Tibial nerve (tissue), 4 donors: ENCODE results near the gene NEGR1. TPM values are rescaled to one million over a fixed set of nuclear protein-coding genes. Genes with fewer than 3 reads are reported as not detected.

Experiments
- DNase-seq, 2 donors: peaks; one replicate each; pipeline ENCODE4 v3.0.0-alpha.2; 2019; ENCODE audit warnings: low spot score in 2 of 2
- H3K27ac ChIP-seq, 4 donors: fragments of 200-600 bp; sonication (generic) in 3 of 4; one replicate each; pipeline ENCODE4 v1.5.1; 2017 to 2019; ENCODE audit warnings: mild to moderate bottlenecking in 1 of 4
- H3K27me3 ChIP-seq, 2 donors: fragments of 200-600 bp; sonication (generic) in 1 of 2; one replicate each; pipeline versions ENCODE4 v1.5.1 to v1.6.0; 2017 to 2019
- H3K36me3 ChIP-seq, 3 donors: fragments of 200-600 bp; sonication (generic); one replicate each; pipeline ENCODE4 v1.5.1; 2018 to 2019
- H3K4me1 ChIP-seq, 4 donors: fragments of 200-600 bp; sonication (generic) in 3 of 4; one replicate each; pipeline ENCODE4 v1.5.1; 2017 to 2019
- H3K4me3 ChIP-seq, 4 donors: fragments of 200-600 bp; sonication (generic) in 3 of 4; one replicate each; pipeline ENCODE4 v1.5.1; 2017 to 2019; ENCODE audit warnings: mild to moderate bottlenecking in 1 of 4, moderate library complexity in 1 of 4
- H3K9me3 ChIP-seq, 4 donors: fragments of 200-600 bp; sonication (generic) in 3 of 4; one replicate each; pipeline ENCODE4 v1.5.1; 2017 to 2019
- EP300 ChIP-seq, 2 donors: sonication (generic); formaldehyde crosslinking; IDR thresholded peaks; one replicate each; pipeline ENCODE4 v1.6.1; 2017; ENCODE audit warnings: antibody characterized with exemption in 2 of 2, mild to moderate bottlenecking in 1 of 2
- POLR2A ChIP-seq, 2 donors: fragments of 450-650 bp; IDR thresholded peaks; one replicate each; pipeline ENCODE4 v1.6.1; 2017; ENCODE audit warnings: antibody characterized with exemption in 2 of 2, mild to moderate bottlenecking in 2 of 2, moderate library complexity in 2 of 2
- WGBS, 2 donors: methylation state at CpG; one replicate each; pipeline ENCODE4 v1.1.5; 2018; 5-methylcytosine and 5-hydroxymethylcytosine counted together
- total RNA-seq, 4 donors: library from RNA; depleted of rRNA; stranded (reverse); fragments of >200 nt; gene quantifications; one replicate each; pipeline ENCODE4 v1.1.0, GENCODE V29; 2016
- TF ChIP-seq, protein P1 (sequence below), 5 experiments: fragments of 200-600 bp in 3 of 5; fragments of 450-650 bp in 2 of 5; sonication (generic) in 3 of 5; IDR thresholded peaks; one replicate each; pipeline ENCODE4 v1.5.1; 2016 to 2019; ENCODE audit warnings: antibody characterized with exemption in 5 of 5, mild to moderate bottlenecking in 3 of 5, moderate library complexity in 2 of 5

Gene NEGR1
- total RNA-seq, 4 donors from 2014 or later = 46.0 to 58.2 (median 52.4) TPM

DNA sequence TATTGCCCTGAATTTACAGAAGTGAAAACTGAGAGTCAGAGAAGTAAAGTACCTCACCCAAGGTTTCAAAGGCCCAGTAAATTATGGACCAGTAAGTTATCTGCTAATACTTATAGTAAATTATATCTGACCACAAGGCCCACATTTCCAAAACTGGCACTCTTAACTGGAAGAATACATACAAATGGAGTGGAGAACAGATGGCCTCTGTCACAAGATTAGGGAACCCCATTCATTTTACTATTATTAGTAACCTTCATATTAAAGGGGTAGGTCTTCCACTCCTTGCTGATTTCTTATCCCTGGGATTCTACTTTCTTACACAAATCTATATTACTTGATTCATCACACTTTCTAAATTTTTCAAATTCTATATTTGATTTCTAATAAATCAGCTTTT is 588.8 kb downstream of the NEGR1 start:
- Histone ChIP-seq H3K4me3 (no peak overlapping the region), H3K27ac (no peak overlapping the region), H3K36me3 (no peaks in the 10 kb centered on the region), H3K9me3 (no peaks in the 10 kb centered on the region), H3K27me3 (no peaks in the 10 kb centered on the region), H3K4me1 (peaks cover 0 to 3% (median 0%) of the 10 kb centered on the region in 4 donors)
- TF ChIP-seq EP300 (IDR thresholded peaks at IDR 0.05) = no peak
- TF ChIP-seq, protein P1, sequence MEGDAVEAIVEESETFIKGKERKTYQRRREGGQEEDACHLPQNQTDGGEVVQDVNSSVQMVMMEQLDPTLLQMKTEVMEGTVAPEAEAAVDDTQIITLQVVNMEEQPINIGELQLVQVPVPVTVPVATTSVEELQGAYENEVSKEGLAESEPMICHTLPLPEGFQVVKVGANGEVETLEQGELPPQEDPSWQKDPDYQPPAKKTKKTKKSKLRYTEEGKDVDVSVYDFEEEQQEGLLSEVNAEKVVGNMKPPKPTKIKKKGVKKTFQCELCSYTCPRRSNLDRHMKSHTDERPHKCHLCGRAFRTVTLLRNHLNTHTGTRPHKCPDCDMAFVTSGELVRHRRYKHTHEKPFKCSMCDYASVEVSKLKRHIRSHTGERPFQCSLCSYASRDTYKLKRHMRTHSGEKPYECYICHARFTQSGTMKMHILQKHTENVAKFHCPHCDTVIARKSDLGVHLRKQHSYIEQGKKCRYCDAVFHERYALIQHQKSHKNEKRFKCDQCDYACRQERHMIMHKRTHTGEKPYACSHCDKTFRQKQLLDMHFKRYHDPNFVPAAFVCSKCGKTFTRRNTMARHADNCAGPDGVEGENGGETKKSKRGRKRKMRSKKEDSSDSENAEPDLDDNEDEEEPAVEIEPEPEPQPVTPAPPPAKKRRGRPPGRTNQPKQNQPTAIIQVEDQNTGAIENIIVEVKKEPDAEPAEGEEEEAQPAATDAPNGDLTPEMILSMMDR (IDR thresholded peaks at IDR 0.05) = no peak
- no peak for TF ChIP-seq POLR2A (IDR thresholded peaks at IDR 0.05)
- DNase-seq = no peak

DNA sequence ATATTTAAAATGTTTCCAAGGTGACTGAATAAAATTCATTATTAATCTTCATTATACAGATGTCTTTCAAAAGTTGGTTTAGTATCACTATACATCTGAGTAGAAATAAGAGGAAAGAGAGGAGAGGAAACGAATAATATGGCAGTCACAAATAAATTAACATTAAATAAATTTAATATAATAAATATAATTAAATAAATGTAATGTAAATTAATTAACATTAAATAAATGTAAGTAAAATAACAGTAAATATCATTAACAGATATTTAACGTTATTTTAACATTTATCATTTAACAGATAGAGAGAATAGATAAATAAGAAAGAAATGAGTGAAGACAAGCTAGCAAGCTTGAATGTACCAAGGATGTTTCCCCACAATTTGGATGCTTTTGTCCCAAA is 592.7 kb downstream of the NEGR1 start:
- Histone ChIP-seq H3K36me3 (no peaks in the 10 kb centered on the region), H3K27me3 (no peaks in the 10 kb centered on the region), H3K9me3 (no peaks in the 10 kb centered on the region), H3K4me3 (no peak overlapping the region), H3K27ac (no peak overlapping the region), H3K4me1 (peaks cover 0 to 7% (median 0%) of the 10 kb centered on the region in 4 donors)
- TF ChIP-seq, protein P1 (IDR thresholded peaks at IDR 0.05) = no peak
- TF ChIP-seq EP300 (IDR thresholded peaks at IDR 0.05) = no peak
- no peak for TF ChIP-seq POLR2A (IDR thresholded peaks at IDR 0.05)
- no peak for DNase-seq
- 87 to 90% methylated on average over 2 of the region's 2 CpGs for WGBS, 2 donors

DNA sequence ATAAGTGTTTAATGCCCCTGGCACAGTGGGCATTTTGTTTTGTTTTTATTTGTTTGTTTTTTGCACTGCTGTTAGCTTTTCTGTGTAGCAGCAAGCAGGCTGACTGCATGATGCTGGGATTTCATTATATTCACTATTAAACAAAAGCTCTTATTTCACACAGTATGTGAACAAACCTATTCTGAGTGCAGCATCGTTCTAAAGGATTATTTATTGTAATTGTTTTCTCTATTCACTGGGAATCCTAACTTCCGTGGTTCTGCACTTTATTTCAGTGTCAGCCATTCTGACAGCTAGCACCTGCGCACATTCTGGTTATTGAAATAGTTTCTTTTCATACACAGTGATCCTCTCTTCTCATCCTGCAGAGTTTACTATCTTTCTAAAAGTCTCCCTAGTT is 595.0 kb downstream of the NEGR1 start:
- TF ChIP-seq POLR2A (IDR thresholded peaks at IDR 0.05) = no peak
- TF ChIP-seq EP300 (IDR thresholded peaks at IDR 0.05) = no peak
- TF ChIP-seq, protein P1 (IDR thresholded peaks at IDR 0.05) = no peak
- no peak for DNase-seq
- no peak overlapping the region for H3K4me3 ChIP-seq
- H3K27me3 ChIP-seq = no peaks in the 10 kb centered on the region
- H3K27ac ChIP-seq = peak overlapping the region in 1 of 4 donors; percentile 4
- WGBS, 2 donors = 49 to 53% methylated on average over 3 of the region's 3 CpGs
- peaks cover 0 to 7% (median 0%) of the 10 kb centered on the region in 4 donors for H3K4me1 ChIP-seq
- no peaks in the 10 kb centered on the region for H3K9me3 ChIP-seq
- H3K36me3 ChIP-seq = no peaks in the 10 kb centered on the region

DNA sequence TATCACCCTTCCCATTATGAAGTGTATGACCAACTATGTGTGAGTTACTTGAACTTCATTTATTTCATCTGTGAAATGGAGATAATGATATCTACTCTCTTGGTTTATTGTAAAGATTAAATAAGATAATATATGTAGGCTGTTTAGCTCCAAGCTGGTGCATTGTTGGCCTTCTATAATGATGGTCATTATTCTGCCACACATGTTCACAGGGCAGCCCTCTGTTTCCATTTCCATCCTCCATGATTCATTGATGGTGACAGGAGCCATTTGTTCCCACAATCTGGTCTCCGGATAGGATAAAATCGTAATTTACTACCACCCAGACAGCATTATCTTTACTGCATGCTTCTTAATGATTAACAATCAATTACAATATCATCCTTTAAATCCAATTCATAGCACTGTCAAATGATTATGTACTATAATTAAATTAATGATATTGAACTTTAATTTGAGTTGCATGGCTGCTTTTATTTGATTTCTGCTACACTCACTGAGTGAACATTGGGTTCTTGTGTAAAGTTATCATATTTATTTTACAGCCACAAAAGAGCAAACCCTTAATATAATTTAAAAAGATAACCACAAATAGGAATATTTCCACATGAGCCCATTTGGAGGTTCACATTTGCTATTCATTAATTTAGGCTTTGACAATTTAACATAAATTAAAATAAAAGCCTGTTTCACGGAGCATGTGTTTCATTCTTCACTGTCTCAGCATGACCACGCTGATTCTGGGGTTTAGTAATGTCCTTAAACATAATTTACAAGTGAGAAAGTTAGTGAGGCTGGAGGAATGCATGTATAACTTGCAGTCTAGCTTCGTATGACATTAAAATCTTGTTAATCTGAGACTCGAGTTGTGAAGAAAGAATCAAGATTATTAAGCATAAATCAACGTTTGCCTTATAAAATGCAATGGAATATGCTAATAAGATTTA is 605.1 kb downstream of the NEGR1 start:
- H3K36me3 ChIP-seq = no peaks in the 10 kb centered on the region
- TF ChIP-seq POLR2A (IDR thresholded peaks at IDR 0.05) = no peak
- no peak for TF ChIP-seq EP300 (IDR thresholded peaks at IDR 0.05)
- TF ChIP-seq, protein P1 (IDR thresholded peaks at IDR 0.05) = no peak
- H3K4me3 ChIP-seq = no peak overlapping the region
- no peaks in the 10 kb centered on the region for H3K27me3 ChIP-seq
- 60 to 62% methylated on average over 7 of the region's 7 CpGs for WGBS, 2 donors
- H3K27ac ChIP-seq = no peak overlapping the region
- DNase-seq = no peak
- peaks cover 0 to 4% (median 0%) of the 10 kb centered on the region in 4 donors for H3K4me1 ChIP-seq
- no peaks in the 10 kb centered on the region for H3K9me3 ChIP-seq

DNA sequence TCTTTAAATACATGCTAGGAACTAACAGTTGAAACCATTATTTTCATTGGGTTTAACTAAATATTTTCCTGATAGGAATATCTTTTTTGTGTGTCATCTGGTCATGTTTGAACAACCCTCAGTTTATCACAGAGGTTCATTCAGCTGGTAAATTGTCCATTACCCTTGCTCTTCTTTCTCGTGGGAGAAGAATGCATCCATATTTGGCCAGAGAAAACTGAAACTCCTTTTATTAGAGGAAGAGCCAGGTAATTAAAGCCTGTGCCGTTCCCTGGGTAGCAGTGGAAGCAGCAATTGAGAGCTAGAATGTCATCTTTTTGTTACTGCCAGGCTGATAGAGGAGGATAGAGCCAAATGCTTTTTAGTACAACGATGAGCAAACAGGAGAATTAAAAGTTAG is 614.3 kb downstream of the NEGR1 start:
- no peak for DNase-seq
- Histone ChIP-seq H3K36me3 (no peaks in the 10 kb centered on the region), H3K4me1 (peaks cover 0 to 17% (median 0%) of the 10 kb centered on the region in 4 donors), H3K4me3 (no peak overlapping the region), H3K27ac (peak overlapping the region in 1 of 4 donors; percentile 24), H3K9me3 (no peaks in the 10 kb centered on the region), H3K27me3 (no peaks in the 10 kb centered on the region)
- WGBS, 2 donors = 38 to 43% methylated on average over 3 of the region's 3 CpGs
- TF ChIP-seq, protein P1 (IDR thresholded peaks at IDR 0.05) = no peak
- TF ChIP-seq EP300 (IDR thresholded peaks at IDR 0.05) (no peak), POLR2A (IDR thresholded peaks at IDR 0.05) (no peak)
